IMR-90 (cell line): ENCODE data around the gene HOXC13. TPM values are rescaled to one million over a fixed set of nuclear protein-coding genes. Genes with fewer than 3 reads are reported as not detected.

Experiments
- ATAC-seq: fragments of 200-7000 bp; cut with Tn5 transposase; 2 replicates; pipeline ENCODE4 v1.9.1; 2020; ENCODE audit warnings: low read depth, mild to moderate bottlenecking, moderate library complexity
- BruUV-seq: library from RNA; stranded (reverse); fragments of 400-500 nt; replicated peaks from 2 replicates; lab custom pipeline; 2021; lab: Mats Ljungman, UMichigan
- CTCF ChIA-PET: fragments of 300-600 bp; formaldehyde crosslinking; extraction: SDS; loops from one replicate; lab custom pipeline; 2021; ENCODE audit warnings: antibody characterized with exemption; lab: Yijun Ruan, JAX
- POLR2A ChIA-PET: fragments of 300-600 bp; sonication (Branson Sonifier 250); formaldehyde crosslinking; loops from one replicate; lab custom pipeline; 2022; ENCODE audit warnings: antibody characterized with exemption; ENCODE audit not compliant: unreplicated experiment; lab: Charles Lee
- DNase-seq: peaks from one replicate; pipeline ENCODE4 v3.0.0; 2013
- H2AFZ ChIP-seq: replicated peaks from 2 replicates; pipeline ENCODE3; 2013; ENCODE audit warnings: low read length, mild to moderate bottlenecking; ENCODE audit not compliant: poor library complexity
- H2AK5ac ChIP-seq: 2 replicates; pipeline ENCODE4 v1.6.1; 2013; ENCODE audit warnings: low read depth, low read length, inconsistent platforms
- H2AK9ac ChIP-seq: replicated peaks from 2 replicates; pipeline ENCODE3; 2013; ENCODE audit warnings: mild to moderate bottlenecking, low read depth, low read length, moderate library complexity; ENCODE audit not compliant: poor library complexity
- H2BK120ac ChIP-seq: 2 replicates; pipeline ENCODE4 v1.6.1; 2013; ENCODE audit warnings: low read depth, low read length, inconsistent platforms
- H2BK15ac ChIP-seq: 3 replicates; pipeline ENCODE4 v1.6.1; 2013; ENCODE audit warnings: low read depth, low read length, inconsistent platforms
- H2BK20ac ChIP-seq: 2 replicates; pipeline ENCODE4 v1.6.1; 2013; ENCODE audit warnings: low read depth, mild to moderate bottlenecking, inconsistent platforms, low read length, moderate library complexity
- H2BK5ac ChIP-seq: 2 replicates; pipeline ENCODE4 v1.6.1; 2013; ENCODE audit warnings: mild to moderate bottlenecking, low read depth, low read length, inconsistent platforms; ENCODE audit not compliant: poor library complexity, severe bottlenecking
- H3K14ac ChIP-seq: replicated peaks from 2 replicates; pipeline ENCODE4 v1.6.1; 2013; ENCODE audit warnings: low read depth, low read length, inconsistent platforms
- H3K18ac ChIP-seq: 2 replicates; pipeline ENCODE4 v1.6.1; 2013; ENCODE audit warnings: low read depth, low read length, control low read depth
- H3K23ac ChIP-seq: 2 replicates; pipeline ENCODE4 v1.6.1; 2013; ENCODE audit warnings: low read depth, low read length, inconsistent platforms
- H3K27ac ChIP-seq: 2 replicates; pipeline ENCODE4 v1.5.1; 2013; ENCODE audit warnings: mild to moderate bottlenecking, control low read depth, low read length; ENCODE audit not compliant: insufficient read depth
- H3K27me3 ChIP-seq: 2 replicates; pipeline ENCODE4 v1.6.1; 2013; ENCODE audit warnings: low read length; ENCODE audit not compliant: control insufficient read depth, insufficient read depth
- H3K36me3 ChIP-seq: 2 replicates; pipeline ENCODE4 v1.6.1; 2013; ENCODE audit warnings: low read length, mixed read lengths; ENCODE audit not compliant: control insufficient read depth, insufficient read depth
- H3K4ac ChIP-seq: 2 replicates; pipeline ENCODE4 v1.6.1; 2013; ENCODE audit warnings: low read depth, low read length, inconsistent platforms
- H3K4me1 ChIP-seq: 2 replicates; pipeline ENCODE4 v1.6.1; 2013; ENCODE audit warnings: low read length, mixed read lengths; ENCODE audit not compliant: control insufficient read depth, insufficient read depth
- H3K4me2 ChIP-seq: 2 replicates; pipeline ENCODE4 v1.6.1; 2013; ENCODE audit warnings: low read depth, mild to moderate bottlenecking, control low read depth, low read length, moderate library complexity
- H3K4me3 ChIP-seq: 2 replicates; pipeline ENCODE4 v1.5.1; 2013; ENCODE audit warnings: low read depth, mild to moderate bottlenecking, control low read depth, low read length, moderate library complexity; ENCODE audit not compliant: insufficient read depth
- H3K56ac ChIP-seq: 2 replicates; pipeline ENCODE4 v1.6.1; 2013; ENCODE audit warnings: low read length, inconsistent platforms; ENCODE audit not compliant: insufficient read depth; ENCODE audit errors: extremely low read depth
- H3K79me1 ChIP-seq, 2 experiments: 2 replicates each; pipeline ENCODE4 v1.6.1; 2013; ENCODE audit warnings: low read length in 2 of 2, inconsistent platforms in 1 of 2, low read depth in 1 of 2
- H3K9ac ChIP-seq: 2 replicates; pipeline ENCODE4 v1.6.1; 2013; ENCODE audit warnings: low read depth, low read length, control low read depth
- H3K9me1 ChIP-seq: 2 replicates; pipeline ENCODE4 v1.6.1; 2013; ENCODE audit warnings: low read length, inconsistent platforms; ENCODE audit not compliant: insufficient read depth
- H3K9me3 ChIP-seq: 2 replicates; pipeline ENCODE4 v1.6.1; 2013; ENCODE audit warnings: low read length; ENCODE audit not compliant: control insufficient read depth, insufficient read depth
- H4K20me1 ChIP-seq: 2 replicates; pipeline ENCODE4 v1.6.1; 2013; ENCODE audit warnings: low read length, inconsistent platforms; ENCODE audit not compliant: insufficient read depth
- H4K5ac ChIP-seq: 2 replicates; pipeline ENCODE4 v1.6.1; 2013; ENCODE audit warnings: mild to moderate bottlenecking, low read depth, low read length, control low read depth
- H4K8ac ChIP-seq, 2 experiments: 2 replicates each; pipeline ENCODE4 v1.6.1; 2013; ENCODE audit warnings: low read depth in 2 of 2, low read length in 2 of 2, control low read depth in 1 of 2, inconsistent platforms in 1 of 2
- H4K91ac ChIP-seq: 2 replicates; pipeline ENCODE4 v1.6.1; 2013; ENCODE audit warnings: low read depth, low read length, inconsistent platforms; ENCODE audit not compliant: insufficient read depth
- CEBPB ChIP-seq: IDR thresholded peaks from 2 replicates; pipeline ENCODE4 v1.6.1; 2012; ENCODE audit warnings: low read depth, low read length, improper control_type of control experiment
- CHD1 ChIP-seq: IDR thresholded peaks from 2 replicates; pipeline ENCODE4 v1.6.1; 2012; ENCODE audit warnings: low read depth, low read length, improper control_type of control experiment
- FOS ChIP-seq: fragments of 150-350 bp; IDR thresholded peaks from 2 replicates; pipeline ENCODE4 v1.6.1; 2016; ENCODE audit warnings: low read depth, low read length
- MAFK ChIP-seq: IDR thresholded peaks from 2 replicates; pipeline ENCODE4 v1.6.1; 2012; ENCODE audit warnings: low read depth, low read length, improper control_type of control experiment
- MAZ ChIP-seq: IDR thresholded peaks from 2 replicates; pipeline ENCODE4 v1.6.1; 2012; ENCODE audit warnings: low read depth, mild to moderate bottlenecking, low read length, improper control_type of control experiment, moderate library complexity, borderline replicate concordance
- MXI1 ChIP-seq: IDR thresholded peaks from 2 replicates; pipeline ENCODE4 v1.6.1; 2012; ENCODE audit warnings: low read depth, mild to moderate bottlenecking, low read length, moderate library complexity, borderline replicate concordance
- NFE2L2 ChIP-seq: fragments of 150-350 bp; IDR thresholded peaks from 2 replicates; pipeline ENCODE4 v1.6.1; 2016; ENCODE audit warnings: low read depth, mild to moderate bottlenecking, low read length
- POLR2A ChIP-seq: IDR thresholded peaks from 2 replicates; pipeline ENCODE4 v1.6.1; 2012; ENCODE audit warnings: mild to moderate bottlenecking, low read depth, low read length
- RAD21 ChIP-seq: IDR thresholded peaks from 2 replicates; pipeline ENCODE4 v1.6.1; 2012; ENCODE audit warnings: low read length, improper control_type of control experiment
- RCOR1 ChIP-seq: IDR thresholded peaks from 2 replicates; pipeline ENCODE4 v1.6.1; 2012; ENCODE audit warnings: mild to moderate bottlenecking, low read length, improper control_type of control experiment; ENCODE audit not compliant: insufficient replicate concordance
- SMC3 ChIP-seq: fragments of 150-350 bp; IDR thresholded peaks from 2 replicates; pipeline ENCODE4 v1.6.1; 2016; ENCODE audit warnings: low read depth, mild to moderate bottlenecking, antibody characterized with exemption, low read length, moderate library complexity
- WGBS, 2 experiments: methylation state at CpG; one replicate each; pipeline versions ENCODE4 v1.1.5 to v1.1.7; 2013; ENCODE audit warnings: missing lambda C conversion rate in 2 of 2; ENCODE audit not compliant: insufficient read length in 1 of 2; ENCODE audit errors: extremely low coverage in 2 of 2; 5-methylcytosine and 5-hydroxymethylcytosine counted together
- dilution Hi-C: fragments of 300-500 bp; cut with HindIII; formaldehyde crosslinking; loops from one replicate; pipeline ENCODE4 v1.14.3; 2018; ENCODE audit warnings: low sequenced_read_pairs; ENCODE audit not compliant: unreplicated experiment
- in situ Hi-C: fragments of 300-500 bp; cut with MboI; formaldehyde crosslinking; loops from 3 replicates; pipeline ENCODE4 v1.14.3; 2019; ENCODE audit warnings: low sequenced_read_pairs, inconsistent platforms, mixed read lengths
- intact Hi-C: fragments of 100-400 bp; cut with micrococcal nuclease; formaldehyde crosslinking; loops from 2 replicates; pipeline ENCODE4 v1.10.0; 2022
- polyA plus RNA-seq, 3 experiments: library from polyadenylated mRNA; depleted of rRNA; stranded (reverse); fragments of >200 nt; gene quantifications; 2 replicates each; pipeline ENCODE4 v1.2.3, GENCODE V29; 2012; ENCODE audit warnings: low replicate concordance in 1 of 3
- total RNA-seq: library from RNA; depleted of rRNA; stranded (reverse); fragments of >200 nt; gene quantifications from 2 replicates; pipeline ENCODE4 v1.2.3, GENCODE V29; 2012
- TF ChIP-seq, protein P1 (sequence below): fragments of 150-350 bp; IDR thresholded peaks from 2 replicates; pipeline ENCODE4 v1.6.1; 2016; ENCODE audit warnings: low read depth, mild to moderate bottlenecking, low read length, moderate library complexity, borderline replicate concordance

Gene HOXC13
- total and polyA plus RNA-seq, 2 of the 4 experiments (the other 2 are of a cell fraction), result not detected

DNA sequence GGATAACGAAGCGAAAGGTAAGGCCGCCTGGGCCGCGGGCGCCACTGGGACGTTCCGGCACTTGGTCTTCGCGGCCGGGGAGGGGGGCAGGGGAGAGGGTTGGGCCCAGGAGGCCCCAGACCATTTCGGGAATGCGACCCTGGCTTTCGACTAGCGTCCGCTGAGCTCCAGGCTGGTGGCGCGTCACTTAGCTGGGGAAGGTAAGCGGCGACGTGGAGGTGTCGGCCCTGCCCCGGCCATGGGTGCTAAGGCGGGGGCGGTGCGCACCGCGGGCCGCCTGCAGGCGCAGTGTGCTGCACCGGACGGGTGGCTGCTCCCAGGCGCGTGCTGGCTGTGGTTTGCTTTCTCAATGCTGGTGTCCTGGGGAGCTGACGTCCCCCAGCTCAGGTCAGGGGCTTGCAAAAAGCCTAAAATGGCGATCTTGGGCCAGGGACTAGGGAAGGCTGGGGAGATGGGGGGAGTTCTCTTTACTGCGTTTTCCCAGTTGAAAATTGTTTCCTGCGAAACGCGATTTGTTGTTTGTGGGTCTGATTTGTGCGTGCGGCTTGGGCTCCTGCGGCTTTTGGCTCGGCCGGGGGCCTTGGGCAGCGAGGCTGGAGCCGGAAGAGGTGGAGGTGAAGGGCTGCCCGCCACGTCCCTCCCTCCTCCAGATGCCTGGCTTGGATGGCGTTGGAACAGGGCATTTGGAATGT is 47.5 kb downstream of the HOXC13 start (continued):
- TF ChIP-seq MAZ, result no peak

DNA sequence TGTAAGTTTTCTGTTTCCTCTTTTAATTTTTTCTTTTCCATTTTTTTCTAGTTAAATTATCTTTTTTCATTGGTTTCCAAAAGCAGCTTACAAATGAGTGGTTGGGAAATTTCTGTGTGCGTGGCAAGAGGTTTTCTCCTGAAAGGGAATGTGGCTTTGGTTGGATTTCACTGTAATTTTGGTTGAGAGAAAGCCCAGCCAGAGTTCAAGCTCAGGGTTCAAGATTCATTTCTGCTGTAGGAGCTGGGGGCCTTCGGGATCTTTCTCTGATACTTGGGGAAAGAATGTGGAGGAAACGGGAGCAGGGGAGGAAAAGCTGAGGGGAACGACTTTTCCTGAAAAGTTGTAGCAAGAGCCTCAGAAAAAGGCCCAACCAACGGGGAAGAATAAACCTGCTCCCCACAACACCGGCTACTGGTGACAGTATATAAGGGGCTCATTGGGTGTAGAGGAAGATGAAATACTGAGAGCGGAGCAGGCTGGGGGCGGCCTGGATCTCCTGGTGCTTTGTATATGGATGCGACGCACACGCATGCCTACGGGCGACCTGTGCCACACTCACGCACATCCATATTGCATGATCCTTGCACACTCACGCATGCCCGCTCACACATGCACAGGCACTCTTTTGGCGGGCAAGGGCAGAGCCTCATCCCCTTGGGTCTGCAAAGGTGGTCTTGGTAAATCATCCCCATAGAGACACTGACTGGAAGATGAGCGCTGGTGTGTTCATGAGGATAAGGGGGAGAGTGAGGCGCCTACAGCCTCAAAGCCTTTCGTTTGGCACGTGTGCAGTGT is 48.3 kb downstream of the HOXC13 start:
- H3K23ac ChIP-seq, result no peak overlapping the region
- no peak overlapping the region for H4K91ac ChIP-seq
- no peaks in the 10 kb centered on the region for H3K9me1 ChIP-seq
- H2AK9ac ChIP-seq, result no peak overlapping the region
- no peak overlapping the region for H3K4me3 ChIP-seq
- ATAC-seq (no peak), DNase-seq (no peak)
- in situ Hi-C loops (no loop called here), intact Hi-C loops (loop anchor here (5.0 kb wide), 1 partner anchor 220 kb away; no protein-coding TSS in a partner anchor), dilution Hi-C loops (no loop called here)
- H3K14ac ChIP-seq, result no peak overlapping the region
- H2BK15ac ChIP-seq, result no peak overlapping the region
- H3K56ac ChIP-seq, result no peak overlapping the region
- no peaks in the 10 kb centered on the region for H3K36me3 ChIP-seq
- no peak overlapping the region for H3K18ac ChIP-seq
- 0 out of 2 replicates have a peak, but pooled peaks cover 2% of the 10 kb centered on the region for H3K4me1 ChIP-seq
- H4K20me1 ChIP-seq, result no peaks in the 10 kb centered on the region; the same call in 1 of the 2 replicates
- H3K27ac ChIP-seq, result no peak overlapping the region
- no peak overlapping the region for H2BK20ac ChIP-seq
- no peak overlapping the region for H3K9ac ChIP-seq
- no peak for TF ChIP-seq RCOR1
- TF ChIP-seq RAD21, result no peak
- TF ChIP-seq CEBPB, result no peak
- TF ChIP-seq, protein P1, sequence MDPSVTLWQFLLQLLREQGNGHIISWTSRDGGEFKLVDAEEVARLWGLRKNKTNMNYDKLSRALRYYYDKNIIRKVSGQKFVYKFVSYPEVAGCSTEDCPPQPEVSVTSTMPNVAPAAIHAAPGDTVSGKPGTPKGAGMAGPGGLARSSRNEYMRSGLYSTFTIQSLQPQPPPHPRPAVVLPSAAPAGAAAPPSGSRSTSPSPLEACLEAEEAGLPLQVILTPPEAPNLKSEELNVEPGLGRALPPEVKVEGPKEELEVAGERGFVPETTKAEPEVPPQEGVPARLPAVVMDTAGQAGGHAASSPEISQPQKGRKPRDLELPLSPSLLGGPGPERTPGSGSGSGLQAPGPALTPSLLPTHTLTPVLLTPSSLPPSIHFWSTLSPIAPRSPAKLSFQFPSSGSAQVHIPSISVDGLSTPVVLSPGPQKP, result no peak
- no peak for TF ChIP-seq FOS
- no peak for TF ChIP-seq NFE2L2
- no peak for TF ChIP-seq MXI1
- TF ChIP-seq MAFK, result no peak
- TF ChIP-seq MAZ, result no peak
- no peak for TF ChIP-seq SMC3
- no peak for TF ChIP-seq CHD1
- TF ChIP-seq POLR2A, result no peak
- no peak overlapping the region for H3K4me2 ChIP-seq
- no peaks in the 10 kb centered on the region for H3K79me1 ChIP-seq
- H2AFZ ChIP-seq, result no peak overlapping the region
- H2BK120ac ChIP-seq, result no peak overlapping the region
- no peak overlapping the region for H2BK5ac ChIP-seq
- peaks cover 97% of the 10 kb centered on the region for H3K27me3 ChIP-seq
- 25% methylated on average over 7 of the region's 21 CpGs; no CpG with 5 or more reads in 1 of the 2 experiments for WGBS, 2 experiments
- no peak overlapping the region for H4K5ac ChIP-seq
- no peak overlapping the region for H3K4ac ChIP-seq
- ChIA-PET POLR2A (no interaction called here), CTCF (interaction anchor here (1.3 kb wide), 1 partner anchor 13 kb away, joined by 4 read pairs; the partner anchor contains the start of gene HOXC9)
- H2AK5ac ChIP-seq, result no peak overlapping the region
- H3K9me3 ChIP-seq, result peaks cover 7% of the 10 kb centered on the region
- no TSS peak for BruUV-seq
- no peak overlapping the region for H4K8ac ChIP-seq
